Cardiac muscle cell (in vitro differentiated cells and primary cell): ENCODE measurements around the gene PSMA7. TPM values are rescaled to one million over a fixed set of nuclear protein-coding genes. Genes with fewer than 3 reads are reported as not detected.

ENCODE experiments used
- DNase-seq, 2 donors: peaks; one replicate each; pipeline versions ENCODE4 v3.0.0 to v3.0.0-alpha.2; 2010 to 2017; ENCODE audit warnings: low read depth in 1 of 2, low spot score in 1 of 2
- H3K27ac ChIP-seq: fragments of 200-600 bp; sonication (generic); 2 replicates; pipeline ENCODE4 v1.5.1; 2016
- H3K27me3 ChIP-seq: fragments of 200-600 bp; sonication (generic); 2 replicates; pipeline ENCODE4 v1.6.0; 2016; ENCODE audit warnings: control low read depth
- H3K36me3 ChIP-seq: fragments of 200-600 bp; sonication (generic); 2 replicates; pipeline ENCODE4 v1.5.1; 2016; ENCODE audit warnings: control low read depth
- H3K4me1 ChIP-seq: fragments of 200-600 bp; sonication (generic); 2 replicates; pipeline ENCODE4 v1.8.1; 2017; ENCODE audit warnings: low read depth, mild to moderate bottlenecking, mixed run types
- H3K4me3 ChIP-seq: fragments of 200-600 bp; sonication (generic); 2 replicates; pipeline ENCODE4 v1.5.1; 2016; ENCODE audit warnings: mild to moderate bottlenecking
- H3K9me3 ChIP-seq: fragments of 200-600 bp; sonication (generic); 2 replicates; pipeline ENCODE4 v1.5.1; 2017; ENCODE audit warnings: low read depth, mild to moderate bottlenecking, control low read depth
- polyA plus RNA-seq: library from polyadenylated mRNA; unstranded; fragments of >200 nt; fragmentation: Nextera tagmentation; extraction: Ambion mirVana; gene quantifications from 2 replicates; pipeline ENCODE4 v1.2.1, GENCODE V29; 2016
- total RNA-seq: library from RNA; depleted of rRNA; stranded (reverse); fragments of >200 nt; gene quantifications from 2 replicates; pipeline ENCODE4 v1.2.3, GENCODE V29; 2016
- TF ChIP-seq, protein P1 (sequence below): IDR thresholded peaks from 2 replicates; pipeline ENCODE4 v1.5.1; 2012; ENCODE audit warnings: low read depth, mild to moderate bottlenecking, low read length

The PSMA7 gene
- total and polyA plus RNA-seq, 2 experiments from 2014 or later = 333 to 505 TPM

DNA sequence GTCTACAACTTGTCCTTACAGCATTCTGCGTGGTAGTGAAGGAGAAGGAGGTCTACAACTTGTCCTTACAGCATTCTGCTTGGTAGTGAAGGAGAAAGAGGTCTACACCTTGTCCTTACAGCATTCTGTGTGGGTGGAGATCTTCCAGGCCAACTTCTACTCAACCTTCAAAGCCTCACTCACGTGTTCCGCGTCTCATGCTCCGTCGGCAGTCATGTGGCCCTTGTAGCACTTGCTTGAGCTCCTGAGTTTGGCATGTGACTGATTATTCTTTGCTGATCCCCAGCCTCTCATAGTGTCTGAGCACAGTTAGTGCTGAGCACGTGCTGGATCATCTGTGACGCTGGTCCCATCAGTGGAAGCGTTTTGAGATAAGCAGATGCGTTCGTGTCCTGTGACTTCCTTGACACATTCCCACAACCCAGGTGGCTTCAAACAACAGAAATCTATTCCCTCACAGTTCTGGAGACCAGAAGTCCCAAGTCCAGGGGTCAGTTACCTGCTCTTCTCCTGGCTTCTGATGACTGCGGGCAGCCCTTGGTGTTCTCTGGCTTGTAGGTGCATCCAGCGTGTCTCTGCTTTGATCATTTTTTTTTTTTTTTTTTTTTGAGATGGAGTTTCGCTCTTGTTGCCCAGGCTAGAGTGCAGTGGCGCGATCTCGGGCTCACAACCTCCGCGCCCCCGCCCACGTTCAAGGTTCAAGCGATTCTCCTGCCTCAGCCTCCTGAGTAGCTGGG is 3.0 kb upstream of the PSMA7 start:
- Histone ChIP-seq H3K4me3 (no peak overlapping the region), H3K27me3 (no peaks in the 10 kb centered on the region), H3K27ac (no peak overlapping the region), H3K36me3 (no peaks in the 10 kb centered on the region), H3K9me3 (no peaks in the 10 kb centered on the region), H3K4me1 (peaks cover 19% of the 10 kb centered on the region)
- TF ChIP-seq, protein P1, sequence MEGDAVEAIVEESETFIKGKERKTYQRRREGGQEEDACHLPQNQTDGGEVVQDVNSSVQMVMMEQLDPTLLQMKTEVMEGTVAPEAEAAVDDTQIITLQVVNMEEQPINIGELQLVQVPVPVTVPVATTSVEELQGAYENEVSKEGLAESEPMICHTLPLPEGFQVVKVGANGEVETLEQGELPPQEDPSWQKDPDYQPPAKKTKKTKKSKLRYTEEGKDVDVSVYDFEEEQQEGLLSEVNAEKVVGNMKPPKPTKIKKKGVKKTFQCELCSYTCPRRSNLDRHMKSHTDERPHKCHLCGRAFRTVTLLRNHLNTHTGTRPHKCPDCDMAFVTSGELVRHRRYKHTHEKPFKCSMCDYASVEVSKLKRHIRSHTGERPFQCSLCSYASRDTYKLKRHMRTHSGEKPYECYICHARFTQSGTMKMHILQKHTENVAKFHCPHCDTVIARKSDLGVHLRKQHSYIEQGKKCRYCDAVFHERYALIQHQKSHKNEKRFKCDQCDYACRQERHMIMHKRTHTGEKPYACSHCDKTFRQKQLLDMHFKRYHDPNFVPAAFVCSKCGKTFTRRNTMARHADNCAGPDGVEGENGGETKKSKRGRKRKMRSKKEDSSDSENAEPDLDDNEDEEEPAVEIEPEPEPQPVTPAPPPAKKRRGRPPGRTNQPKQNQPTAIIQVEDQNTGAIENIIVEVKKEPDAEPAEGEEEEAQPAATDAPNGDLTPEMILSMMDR = no peak
- DNase-seq = no peak

- Histone ChIP-seq H3K4me3 (no peak overlapping the region), H3K9me3 (no peaks in the 10 kb centered on the region), H3K36me3 (no peaks in the 10 kb centered on the region), H3K27me3 (no peaks in the 10 kb centered on the region), H3K27ac (no peak overlapping the region), H3K4me1 (peaks cover 19% of the 10 kb centered on the region)
- TF ChIP-seq, protein P1 = no peak
- no peak for DNase-seq
These were observed 2.5 kb upstream of the PSMA7 start for GRCh38 chr20:62145688-62146018.

- peak overlapping the region; percentile 85 for H3K4me3 ChIP-seq
- H3K36me3 ChIP-seq = peaks cover 14% of the 10 kb centered on the region
- H3K9me3 ChIP-seq = no peaks in the 10 kb centered on the region
- peaks cover 16% of the 10 kb centered on the region for H3K4me1 ChIP-seq
- no peaks in the 10 kb centered on the region for H3K27me3 ChIP-seq
- DNase-seq = peak; percentile 74 to 76
- H3K27ac ChIP-seq = peak overlapping the region; percentile 100
- TF ChIP-seq, protein P1 = peak; percentile 3
These were observed 997 bp upstream of the PSMA7 start for GRCh38 chr20:62143957-62144825.

GRCh38 chr20:62142252-62143080 is 728 bp downstream of the PSMA7 start:
- Histone ChIP-seq H3K4me1 (peaks cover 15% of the 10 kb centered on the region), H3K36me3 (peaks cover 30% of the 10 kb centered on the region), H3K27ac (peak overlapping the region; percentile 100), H3K27me3 (no peaks in the 10 kb centered on the region), H3K9me3 (no peaks in the 10 kb centered on the region), H3K4me3 (peak overlapping the region; percentile 85)
- DNase-seq = peak in 1 of 2 donors; percentile 35
- TF ChIP-seq, protein P1 = no peak

DNA sequence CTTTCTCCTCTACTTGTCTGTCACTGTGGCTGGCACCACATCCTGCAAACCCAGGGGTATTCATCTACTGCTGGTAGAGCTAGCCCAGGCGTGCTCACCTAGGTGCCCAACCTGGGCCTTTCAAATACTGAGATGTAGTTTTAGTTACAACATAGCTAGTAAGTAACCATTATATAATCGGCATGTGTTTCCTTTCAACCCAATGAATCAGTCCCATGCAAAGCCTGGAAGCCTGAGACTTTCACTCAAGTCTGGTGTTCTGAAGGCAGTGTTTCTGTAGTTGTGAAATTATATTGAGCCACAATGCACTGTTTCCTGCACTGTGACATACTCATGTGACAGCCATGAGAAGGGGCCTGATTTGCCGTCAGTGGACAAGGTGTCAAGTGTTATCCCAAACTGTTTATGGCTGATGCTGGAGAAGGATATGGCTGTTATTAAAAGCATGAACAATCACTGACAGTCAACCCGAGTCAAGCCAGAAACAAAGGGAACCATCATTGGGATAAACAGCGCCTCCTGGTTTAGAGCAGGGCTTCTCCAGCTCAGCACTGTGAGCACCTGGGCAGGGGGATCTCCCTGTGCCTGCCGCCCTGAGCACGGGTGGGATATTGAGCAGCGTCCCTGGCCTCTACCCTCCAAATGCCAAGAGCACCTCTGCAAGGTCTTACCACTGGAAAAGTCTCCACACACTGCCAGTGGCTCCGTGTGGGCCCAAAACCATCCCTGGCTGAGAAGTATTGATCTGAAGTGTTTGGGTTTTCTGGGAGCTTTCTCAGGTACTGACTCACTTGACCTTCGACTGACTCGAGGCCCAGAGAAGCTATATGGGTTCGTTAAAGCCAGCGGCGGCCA is 1.6 kb downstream of the PSMA7 start:
- TF ChIP-seq, protein P1 = peak; percentile 43

More for the DNA sequence above, 1.6 kb downstream of the PSMA7 start:
- DNase-seq = peak; percentile 34 to 43
- Histone ChIP-seq H3K9me3 (no peaks in the 10 kb centered on the region), H3K27me3 (no peaks in the 10 kb centered on the region), H3K4me3 (peak overlapping the region; percentile 85), H3K27ac (peak overlapping the region; percentile 100), H3K36me3 (peaks cover 35% of the 10 kb centered on the region), H3K4me1 (peaks cover 15% of the 10 kb centered on the region)
